Peyer's patch (tissue), 4 donors: ENCODE measurements around the gene HNRNPLL. TPM values are rescaled to one million over a fixed set of nuclear protein-coding genes. Genes with fewer than 3 reads are reported as not detected.

Experiments used
- DNase-seq, 3 donors: peaks; one replicate each; pipeline ENCODE4 v3.0.0-alpha.2; 2017 to 2019
- H3K27ac ChIP-seq, 4 donors: fragments of 200-600 bp; sonication (generic); one replicate each; pipeline ENCODE4 v1.5.1; 2016 to 2019
- H3K27me3 ChIP-seq, 2 donors: fragments of 200-600 bp; sonication (generic); one replicate each; pipeline ENCODE4 v1.5.1; 2019
- H3K36me3 ChIP-seq, 3 donors: fragments of 200-600 bp; sonication (generic); one replicate each; pipeline ENCODE4 v1.5.1; 2016 to 2019
- H3K4me1 ChIP-seq, 4 donors: fragments of 200-600 bp; sonication (generic); one replicate each; pipeline ENCODE4 v1.5.1; 2016 to 2019
- H3K4me3 ChIP-seq, 4 donors: fragments of 200-600 bp; sonication (generic); 1 replicate in 3 of 4; 2 replicates in 1 of 4; pipeline ENCODE4 v1.5.1; 2016 to 2019; ENCODE audit warnings: mild to moderate bottlenecking in 1 of 4
- H3K9me3 ChIP-seq, 4 donors: fragments of 200-600 bp; sonication (generic); one replicate each; pipeline ENCODE4 v1.5.1; 2016 to 2019; ENCODE audit warnings: mild to moderate bottlenecking in 1 of 4
- CTCF ChIP-seq, 6 experiments: fragments of 450-650 bp in 4 of 6; fragments of 200-600 bp in 2 of 6; sonication (generic) in 1 of 6; IDR thresholded peaks; one replicate each; pipeline ENCODE4 v1.5.1; 2017 to 2019; ENCODE audit warnings: antibody characterized with exemption in 6 of 6, mild to moderate bottlenecking in 3 of 6, moderate library complexity in 1 of 6
- POLR2A ChIP-seq, 2 donors: fragments of 450-650 bp; IDR thresholded peaks; one replicate each; pipeline ENCODE4 v1.5.1; 2017; ENCODE audit warnings: antibody characterized with exemption in 2 of 2, mild to moderate bottlenecking in 2 of 2, moderate library complexity in 2 of 2
- total RNA-seq, 4 donors: library from RNA; depleted of rRNA; stranded (reverse); fragments of >200 nt; gene quantifications; one replicate each; pipeline ENCODE4 v1.1.0, GENCODE V29; 2016

Gene HNRNPLL
- total RNA-seq, 4 donors from 2014 or later, result 33.3 to 70.1 (median 48.0) TPM

- H3K9me3 ChIP-seq, result no peaks in the 10 kb centered on the region
- no peak for DNase-seq
- H3K27ac ChIP-seq, result peak overlapping the region in 1 of 4 donors; percentile 6
- no peaks in the 10 kb centered on the region for H3K27me3 ChIP-seq
- no peaks in the 10 kb centered on the region for H3K4me1 ChIP-seq
- H3K36me3 ChIP-seq, result no peaks in the 10 kb centered on the region
- peak overlapping the region; percentile 10 to 51 (median 30) for H3K4me3 ChIP-seq
- TF ChIP-seq POLR2A (IDR thresholded peaks at IDR 0.05) (no peak), CTCF (IDR thresholded peaks at IDR 0.05) (no peak)
These were observed 74.7 kb downstream of the HNRNPLL start for GRCh38 chr2:38528008-38528442.

DNA sequence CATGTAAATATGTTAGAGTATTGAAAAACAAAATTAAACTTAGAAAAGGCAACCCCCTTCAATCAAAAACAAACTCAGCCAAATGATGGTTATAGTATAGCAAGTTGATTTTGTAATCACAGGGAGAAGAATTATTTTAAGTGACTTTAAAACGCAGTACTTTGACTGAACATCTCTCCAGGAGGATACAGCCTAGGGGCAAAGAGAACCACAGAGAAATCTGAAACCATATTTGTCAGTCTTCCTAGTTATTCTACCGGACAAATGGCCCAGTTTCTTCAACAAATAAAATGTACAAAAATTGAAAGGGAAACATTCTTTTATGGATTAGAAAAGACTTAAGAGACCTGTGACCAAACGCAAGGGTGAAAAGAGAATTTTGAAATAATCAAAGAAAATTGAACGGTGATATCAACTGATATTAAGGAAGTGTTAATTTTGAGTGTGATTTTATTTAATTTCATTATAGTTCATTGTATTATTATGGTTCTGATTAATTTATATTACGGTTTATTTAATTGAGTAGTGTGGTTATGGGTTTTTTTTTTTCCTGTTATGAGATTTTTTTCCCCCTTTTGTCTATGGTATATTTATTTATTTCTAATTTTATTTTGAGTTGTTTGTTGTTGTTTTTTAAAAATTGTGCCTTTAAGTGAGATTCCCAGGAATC, 75.3 kb downstream of the HNRNPLL start:
- H3K27ac ChIP-seq, result no peak overlapping the region
- TF ChIP-seq POLR2A (IDR thresholded peaks at IDR 0.05), result no peak
- TF ChIP-seq CTCF (IDR thresholded peaks at IDR 0.05), result no peak
- H3K27me3 ChIP-seq, result no peaks in the 10 kb centered on the region
- peak overlapping the region in 3 of 4 donors; percentile 10 to 51 (median 38) for H3K4me3 ChIP-seq
- H3K4me1 ChIP-seq, result no peaks in the 10 kb centered on the region
- no peaks in the 10 kb centered on the region for H3K9me3 ChIP-seq
- no peaks in the 10 kb centered on the region for H3K36me3 ChIP-seq
- DNase-seq, result no peak

DNA sequence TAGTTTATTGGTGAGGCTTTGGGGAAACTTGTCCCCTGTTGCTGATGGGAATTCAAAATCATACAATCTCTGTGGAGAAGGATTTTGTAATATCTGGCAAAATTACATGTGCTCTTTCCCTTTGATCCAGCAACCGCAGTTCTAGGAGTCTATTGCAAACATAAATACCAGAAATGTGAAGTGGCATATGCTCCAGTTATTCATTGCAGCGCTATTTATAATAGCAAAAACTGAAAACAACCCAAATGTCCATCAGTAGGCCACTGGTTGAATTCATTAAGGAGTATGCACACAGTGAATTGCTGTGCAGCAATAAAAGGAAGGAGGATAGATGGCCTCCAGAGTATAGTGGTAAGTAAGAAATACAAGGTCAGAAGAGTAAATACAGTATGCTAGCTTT, 76.5 kb downstream of the HNRNPLL start:
- H3K36me3 ChIP-seq, result no peaks in the 10 kb centered on the region
- no peak for TF ChIP-seq POLR2A (IDR thresholded peaks at IDR 0.05)
- TF ChIP-seq CTCF (IDR thresholded peaks at IDR 0.05), result no peak
- no peaks in the 10 kb centered on the region for H3K4me1 ChIP-seq
- H3K4me3 ChIP-seq, result no peak overlapping the region
- no peaks in the 10 kb centered on the region for H3K9me3 ChIP-seq
- H3K27me3 ChIP-seq, result no peaks in the 10 kb centered on the region
- H3K27ac ChIP-seq, result no peak overlapping the region
- no peak for DNase-seq

DNA sequence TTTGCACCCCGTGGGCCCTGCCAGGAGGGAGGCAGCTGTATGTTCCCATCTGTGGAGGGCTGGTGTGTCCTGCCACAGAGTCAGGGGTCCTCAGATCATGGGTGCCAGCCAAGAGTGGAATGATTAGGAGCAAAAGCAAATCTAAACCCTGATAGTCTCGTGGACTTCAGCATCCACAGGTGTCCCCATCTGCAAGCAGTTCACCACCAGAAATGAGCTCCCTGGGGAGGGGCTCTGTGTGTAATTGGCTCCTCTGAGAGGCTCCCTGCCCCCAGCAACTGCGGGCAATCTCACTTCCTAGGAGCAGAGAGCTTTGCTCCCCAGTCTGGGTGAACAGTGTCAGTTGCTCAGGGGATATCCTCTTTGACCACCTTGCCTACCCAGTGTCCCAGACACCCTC, 78.1 kb downstream of the HNRNPLL start:
- no peak for TF ChIP-seq POLR2A (IDR thresholded peaks at IDR 0.05)
- no peak for TF ChIP-seq CTCF (IDR thresholded peaks at IDR 0.05)
- H3K27ac ChIP-seq, result no peak overlapping the region
- no peaks in the 10 kb centered on the region for H3K4me1 ChIP-seq
- H3K27me3 ChIP-seq, result no peaks in the 10 kb centered on the region
- no peak for DNase-seq
- no peaks in the 10 kb centered on the region for H3K9me3 ChIP-seq
- H3K36me3 ChIP-seq, result no peaks in the 10 kb centered on the region
- no peak overlapping the region for H3K4me3 ChIP-seq

- no peaks in the 10 kb centered on the region for H3K9me3 ChIP-seq
- H3K4me3 ChIP-seq, result no peak overlapping the region
- H3K4me1 ChIP-seq, result no peaks in the 10 kb centered on the region
- no peaks in the 10 kb centered on the region for H3K36me3 ChIP-seq
- no peak overlapping the region for H3K27ac ChIP-seq
- no peak for TF ChIP-seq POLR2A (IDR thresholded peaks at IDR 0.05)
- no peak for TF ChIP-seq CTCF (IDR thresholded peaks at IDR 0.05)
- H3K27me3 ChIP-seq, result no peaks in the 10 kb centered on the region
- no peak for DNase-seq
These were observed 78.8 kb downstream of the HNRNPLL start for GRCh38 chr2:38523728-38524437.
